Keratinocyte (primary cell): Measurements from ENCODE around the gene ANAPC5. TPM values are rescaled to one million over a fixed set of nuclear protein-coding genes. Genes with fewer than 3 reads are reported as not detected.

Experiments
- DNase-seq: peaks from one replicate; pipeline ENCODE4 v3.0.0-alpha.2; 2011; ENCODE audit warnings: low read depth, missing footprints, low spot score
- FAIRE-seq: peaks from 2 replicates; lab custom pipeline; 2011; peaks lifted over from hg19 to GRCh38; lab: Jason Lieb, UNC
- H2AFZ ChIP-seq: 2 replicates; pipeline ENCODE4 v1.6.0; 2012; ENCODE audit warnings: low read length, control low read depth, inconsistent platforms; ENCODE audit not compliant: control insufficient read depth
- H3K27ac ChIP-seq: 2 replicates; pipeline ENCODE4 v1.5.1; 2011; ENCODE audit warnings: low read length; ENCODE audit not compliant: control insufficient read depth, insufficient read depth
- H3K27me3 ChIP-seq: 3 replicates; pipeline ENCODE4 v1.6.0; 2011; ENCODE audit warnings: low read length; ENCODE audit not compliant: control insufficient read depth, insufficient read depth; ENCODE audit errors: extremely low read depth
- H3K36me3 ChIP-seq, 2 experiments: 2 replicates in 1 of 2; 3 replicates in 1 of 2; pipeline ENCODE4 v1.5.1; 2011; ENCODE audit warnings: low read length in 2 of 2, mild to moderate bottlenecking in 1 of 2; ENCODE audit not compliant: control insufficient read depth in 2 of 2, insufficient read depth in 2 of 2; ENCODE audit errors: extremely low read depth in 1 of 2
- H3K4me1 ChIP-seq: 3 replicates; pipeline ENCODE4 v1.5.1; 2011; ENCODE audit warnings: low read length; ENCODE audit not compliant: control insufficient read depth, insufficient read depth; ENCODE audit errors: extremely low read depth
- H3K4me2 ChIP-seq: 3 replicates; pipeline ENCODE4 v1.6.0; 2011; ENCODE audit warnings: low read depth, low read length; ENCODE audit not compliant: control insufficient read depth, insufficient read depth; ENCODE audit errors: extremely low read depth
- H3K4me3 ChIP-seq, 3 experiments: fragments of 200-600 bp in 1 of 3; sonication (generic) in 1 of 3; 2 replicates in 2 of 3; 3 replicates in 1 of 3; pipeline ENCODE4 v1.5.1; 2011 to 2016; ENCODE audit warnings: low read length in 3 of 3, mild to moderate bottlenecking in 3 of 3, control low read depth in 2 of 3, inconsistent platforms in 1 of 3, low read depth in 1 of 3, mixed read lengths in 1 of 3, mixed run types in 1 of 3, moderate library complexity in 1 of 3; ENCODE audit not compliant: control insufficient read depth in 2 of 3, insufficient read depth in 2 of 3; ENCODE audit errors: extremely low read depth in 1 of 3
- H3K79me2 ChIP-seq: 2 replicates; pipeline ENCODE4 v1.6.0; 2012; ENCODE audit warnings: low read length; ENCODE audit not compliant: control insufficient read depth, insufficient read depth
- H3K9ac ChIP-seq: 3 replicates; pipeline ENCODE4 v1.6.0; 2011; ENCODE audit warnings: low read length; ENCODE audit not compliant: control insufficient read depth, insufficient read depth; ENCODE audit errors: extremely low read depth
- H3K9me1 ChIP-seq: 3 replicates; pipeline ENCODE4 v1.6.0; 2011; ENCODE audit warnings: low read length; ENCODE audit not compliant: control insufficient read depth, insufficient read depth; ENCODE audit errors: extremely low read depth
- H3K9me3 ChIP-seq: 2 replicates; pipeline ENCODE4 v1.5.1; 2012; ENCODE audit warnings: low read depth, low read length; ENCODE audit not compliant: control insufficient read depth
- H4K20me1 ChIP-seq: 3 replicates; pipeline ENCODE4 v1.6.0; 2011; ENCODE audit warnings: low read length; ENCODE audit not compliant: control insufficient read depth, insufficient read depth; ENCODE audit errors: extremely low read depth
- CTCF ChIP-seq, 3 experiments: IDR thresholded peaks in 1 of 3; conservative IDR thresholded peaks in 1 of 3; optimal IDR thresholded peaks in 1 of 3; 2 replicates in 2 of 3; 3 replicates in 1 of 3; pipeline versions ENCODE3 to v1.5.1; 2011; ENCODE audit warnings: low read length in 3 of 3, mild to moderate bottlenecking in 3 of 3, moderate library complexity in 2 of 3, control low read depth in 1 of 3, inconsistent platforms in 1 of 3; ENCODE audit not compliant: insufficient read depth in 2 of 3; ENCODE audit errors: extremely low read depth in 1 of 3
- EZH2 ChIP-seq: IDR thresholded peaks from one replicate; pipeline ENCODE4 v1.6.1; 2012; ENCODE audit warnings: inconsistent platforms, mild to moderate bottlenecking, low read length, moderate library complexity
- dilution Hi-C: fragments of 300-500 bp; cut with MboI; formaldehyde crosslinking; loops from one replicate; pipeline ENCODE4 v1.7.0; 2020; ENCODE audit warnings: low sequenced_read_pairs; ENCODE audit not compliant: extremely low pct_ligation_motif_present
- polyA plus RNA-seq, 5 experiments: library from polyadenylated mRNA; depleted of rRNA in 3 of 5; stranded (reverse) in 3 of 5; stranded (forward) in 1 of 5; unstranded in 1 of 5; fragments of >200 nt; gene quantifications; 1 replicate in 1 of 5; 2 replicates in 3 of 5; 3 replicates in 1 of 5; pipeline versions ENCODE4 v1.2.1 to v1.2.3, GENCODE V29; 2011 to 2012; ENCODE audit warnings: missing spikeins in 2 of 5, low read depth in 1 of 5, low replicate concordance in 1 of 5

Gene ANAPC5
- polyA plus RNA-seq, 1 donor (not counting 4 experiments of a cell fraction or from before 2014, with no cell fraction given), result 115 TPM

- Histone ChIP-seq H4K20me1 (no peaks in the 10 kb centered on the region), H3K9ac (no peak overlapping the region), H2AFZ (no peak overlapping the region), H3K27ac (no peak overlapping the region), H3K79me2 (no peaks in the 10 kb centered on the region), H3K9me3 (no peaks in the 10 kb centered on the region), H3K4me1 (peaks cover 28% of the 10 kb centered on the region), H3K4me3 (no peak overlapping the region), H3K27me3 (no peaks in the 10 kb centered on the region), H3K9me1 (no peaks in the 10 kb centered on the region), H3K36me3 (no peaks in the 10 kb centered on the region), H3K4me2 (peak overlapping the region; percentile 24)
- dilution Hi-C loops, result no loop called here
- TF ChIP-seq CTCF (optimal IDR thresholded peaks at IDR 0.05 in 1 of 3, IDR thresholded peaks at IDR 0.05 in 1 of 3, conservative IDR thresholded peaks at IDR 0.05 in 1 of 3; ENCODE audit: extremely low read depth in 1 of 3, insufficient read depth in 2 of 3, low read length in 3 of 3), result no peak
- TF ChIP-seq EZH2, result no peak
- no peak for DNase-seq
- no peak for FAIRE-seq
These were observed 39.6 kb upstream of the ANAPC5 start for GRCh38 chr12:121391619-121392324.

- no peaks in the 10 kb centered on the region for H3K9me1 ChIP-seq
- no peaks in the 10 kb centered on the region for H3K79me2 ChIP-seq
- dilution Hi-C loops, result no loop called here
- H3K9me3 ChIP-seq, result no peaks in the 10 kb centered on the region
- peaks cover 28% of the 10 kb centered on the region for H3K4me1 ChIP-seq
- no peak overlapping the region for H3K4me3 ChIP-seq
- no peak overlapping the region for H3K9ac ChIP-seq
- H3K27ac ChIP-seq, result no peak overlapping the region
- DNase-seq, result peak; percentile 83
- H3K36me3 ChIP-seq, result no peaks in the 10 kb centered on the region
- H4K20me1 ChIP-seq, result no peaks in the 10 kb centered on the region
- no peak overlapping the region for H2AFZ ChIP-seq
- no peak overlapping the region for H3K4me2 ChIP-seq
- FAIRE-seq, result peak; percentile 73
- TF ChIP-seq CTCF (optimal IDR thresholded peaks at IDR 0.05 in 1 of 3, IDR thresholded peaks at IDR 0.05 in 1 of 3, conservative IDR thresholded peaks at IDR 0.05 in 1 of 3; ENCODE audit: extremely low read depth in 1 of 3, insufficient read depth in 2 of 3, low read length in 3 of 3) (no peak), EZH2 (no peak)
- H3K27me3 ChIP-seq, result no peaks in the 10 kb centered on the region
These were observed 38.6 kb upstream of the ANAPC5 start for GRCh38 chr12:121390856-121391255.
